EL (cell line): ENCODE measurements around the gene PRSS21.
A peak's percentile ranks its signal among the peaks of the same experiment; 100 is the strongest.

Source experiments
- DNase-seq: peaks from one replicate; pipeline ENCODE4 v3.0.0-alpha.2; 2016

Gene PRSS21

GRCh38 chr16:2826591-2827373, 9.7 kb downstream of the PRSS21 start:
- no peak for DNase-seq

DNA sequence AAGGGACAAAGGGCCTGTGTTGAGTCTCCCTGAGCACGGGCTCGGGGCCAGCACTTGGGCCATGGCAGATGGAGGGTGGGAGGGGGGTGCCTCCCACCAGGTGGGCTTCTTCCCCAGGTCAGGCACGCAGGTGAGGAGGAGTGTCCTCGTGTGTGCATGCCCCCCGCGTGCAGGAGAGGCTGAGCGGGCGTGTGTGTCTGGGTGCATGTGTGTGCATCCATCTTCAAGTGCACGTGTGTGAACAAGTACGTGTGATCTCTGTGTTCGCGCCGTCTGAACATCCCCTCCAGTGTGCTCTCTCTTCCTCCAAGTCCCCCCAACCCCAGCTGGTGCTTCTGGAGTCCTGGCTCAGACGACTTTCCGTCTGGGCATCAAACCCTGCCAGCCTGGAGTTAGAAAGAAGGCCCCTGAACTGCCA, 10.3 kb downstream of the PRSS21 start:
- DNase-seq, result no peak

DNA sequence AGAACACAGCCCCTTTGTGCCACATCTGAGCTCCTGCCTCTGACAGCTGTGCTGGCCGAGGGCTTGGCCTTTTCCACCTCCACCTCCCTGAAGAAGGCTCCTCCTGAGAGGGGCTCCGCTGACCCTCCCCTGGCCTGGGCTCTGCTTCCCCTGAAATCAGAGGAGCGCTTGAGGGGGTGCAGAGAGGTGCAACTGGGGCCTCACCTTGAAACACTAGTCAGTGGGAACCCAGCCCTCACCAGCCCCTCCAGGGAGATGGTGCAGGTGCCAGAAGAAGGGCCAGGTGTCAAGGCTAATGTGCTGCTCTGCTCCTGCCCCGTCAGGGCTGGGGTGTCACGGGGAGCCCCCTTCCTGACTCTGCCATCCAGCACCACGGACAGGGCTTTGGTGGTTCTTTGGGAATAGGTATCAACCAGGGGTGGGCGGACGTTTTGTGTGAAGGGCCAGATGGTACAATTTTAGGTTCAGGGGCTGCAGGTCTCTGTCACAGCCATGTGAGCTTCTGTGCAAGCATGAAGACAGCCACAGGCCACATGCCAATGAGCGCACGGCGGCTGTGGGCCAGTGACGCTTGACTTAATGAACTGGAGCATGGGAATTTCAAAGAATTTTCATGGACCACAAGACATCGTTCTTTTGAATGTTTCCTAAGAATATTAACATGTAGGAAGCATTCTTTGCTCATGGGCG, 10.9 kb downstream of the PRSS21 start:
- DNase-seq, result no peak

DNA sequence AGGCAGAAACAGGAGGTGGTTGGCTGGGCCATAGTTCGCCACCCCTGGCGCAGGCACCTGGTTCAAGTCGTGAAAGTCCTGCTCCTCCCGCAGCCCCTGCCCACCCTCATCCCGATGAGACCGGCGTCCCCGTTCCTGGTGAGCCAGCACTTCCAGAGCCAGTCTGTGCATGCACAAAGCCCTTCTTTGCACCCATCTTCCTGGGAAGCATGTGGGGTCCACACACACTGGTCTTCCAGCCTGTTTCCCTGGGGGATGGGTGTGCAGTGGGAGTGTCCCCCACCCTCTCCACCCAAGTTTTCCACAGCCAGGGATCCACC, 11.4 kb downstream of the PRSS21 start:
- no peak for DNase-seq

GRCh38 chr16:2828876-2829430, 11.9 kb downstream of the PRSS21 start:
- no peak for DNase-seq

- DNase-seq, result no peak
Observed at GRCh38 chr16:2829501-2830354, 12.7 kb downstream of the PRSS21 start, which contains the start of gene ZG16B. Gene ZG16B (plus strand): TSS chr16:2830303. CDS start chr16:2830442, 139 bp downstream.

DNA sequence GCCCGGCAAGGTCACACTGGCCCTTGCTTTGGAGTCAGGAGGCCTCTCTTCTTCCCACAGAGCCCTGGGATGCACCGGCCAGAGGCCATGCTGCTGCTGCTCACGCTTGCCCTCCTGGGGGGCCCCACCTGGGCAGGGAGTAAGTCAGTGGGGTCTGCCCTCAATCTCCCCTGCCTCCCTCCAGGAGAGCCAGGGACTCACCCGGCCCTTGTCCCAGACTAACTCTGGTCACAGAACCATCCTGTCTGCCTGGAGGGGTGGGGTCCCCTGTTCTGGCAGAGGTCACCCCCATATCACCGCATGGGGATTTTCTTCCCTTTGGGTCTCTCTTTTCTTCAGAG, 13.3 kb downstream of the PRSS21 start:
- no peak for DNase-seq

GRCh38 chr16:2831203-2831602, 14.2 kb downstream of the PRSS21 start:
- no peak for DNase-seq

- no peak for DNase-seq
Observed at GRCh38 chr16:2833776-2834175, 16.7 kb downstream of the PRSS21 start.

DNA sequence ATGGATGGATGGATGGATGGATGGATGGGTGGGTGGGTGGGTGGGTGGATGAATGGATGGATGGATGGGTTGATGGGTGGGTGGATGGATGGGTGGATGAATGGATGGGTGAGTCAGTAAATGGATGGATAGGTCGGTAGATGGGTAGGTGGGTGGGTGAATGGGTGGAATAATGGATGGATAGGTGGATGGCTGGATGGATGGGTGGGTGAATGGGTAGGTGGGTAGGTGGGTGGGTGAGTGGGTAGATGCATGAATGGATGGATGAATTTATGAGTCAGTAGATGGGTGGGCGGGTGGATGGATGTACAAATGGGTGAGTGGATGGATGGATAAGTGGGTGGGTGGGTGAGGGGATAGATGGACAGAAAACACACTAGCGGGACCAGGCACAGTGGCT, 17.9 kb downstream of the PRSS21 start:
- DNase-seq, result no peak

- peak; percentile 97 for DNase-seq
Observed at GRCh38 chr16:2835638-2836493, 18.8 kb downstream of the PRSS21 start.

DNA sequence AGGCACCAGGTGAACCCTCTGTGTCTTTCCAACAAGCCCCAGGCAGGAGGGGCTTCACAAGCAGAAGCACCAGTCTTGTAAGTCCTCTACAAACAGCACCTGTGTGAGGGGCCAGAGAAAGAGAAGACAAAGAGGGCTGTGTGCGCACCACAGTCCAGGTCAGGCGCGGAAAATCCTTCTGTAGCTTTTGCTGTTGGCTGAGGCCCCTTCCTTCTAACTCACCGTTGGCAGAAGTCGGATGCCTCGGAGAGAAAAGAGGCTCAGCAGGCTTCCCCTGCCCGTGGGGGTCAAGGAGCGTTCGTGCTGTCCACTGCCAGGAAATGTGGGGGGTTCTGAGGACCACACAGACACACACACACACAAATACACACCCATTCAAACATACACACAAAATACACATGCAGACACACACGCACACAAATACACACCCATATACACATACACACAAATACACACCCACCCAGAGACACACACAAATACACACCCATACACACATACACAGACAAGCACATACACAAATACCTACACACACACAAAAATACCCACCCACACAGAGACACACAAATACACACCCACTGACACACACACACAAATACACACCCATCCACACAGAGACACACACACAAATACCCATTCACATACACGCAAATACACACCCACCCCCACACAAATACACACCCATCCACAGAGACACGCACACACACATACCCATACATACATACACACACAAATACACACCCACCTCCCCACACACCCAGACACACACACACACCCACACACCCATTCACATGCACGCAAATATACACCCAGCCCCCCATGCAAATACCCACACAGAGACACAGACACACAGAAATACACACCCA, 19.8 kb downstream of the PRSS21 start:
- no peak for DNase-seq

DNA sequence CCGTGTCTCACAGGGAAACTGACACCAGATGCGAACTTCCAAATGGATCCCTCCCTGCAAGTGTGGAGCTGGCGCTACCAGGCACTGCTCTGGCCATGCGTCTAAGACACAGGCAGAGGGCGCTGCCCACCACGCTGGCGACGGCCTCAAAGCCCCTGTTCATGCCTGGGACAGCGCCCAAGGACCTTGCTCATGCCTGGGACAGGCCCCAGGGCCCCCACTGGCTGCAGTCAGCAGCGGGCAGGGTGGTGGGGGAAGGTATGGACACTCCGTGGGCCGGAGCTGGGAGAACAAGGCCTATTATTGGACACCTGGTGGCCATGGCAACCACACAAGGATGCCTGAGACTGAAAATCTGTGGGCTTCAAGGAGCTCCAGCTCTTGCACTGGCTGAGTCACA, 21.9 kb downstream of the PRSS21 start:
- peak; percentile 78 for DNase-seq

GRCh38 chr16:2839650-2840450, 22.8 kb downstream of the PRSS21 start:
- DNase-seq, result no peak

DNA sequence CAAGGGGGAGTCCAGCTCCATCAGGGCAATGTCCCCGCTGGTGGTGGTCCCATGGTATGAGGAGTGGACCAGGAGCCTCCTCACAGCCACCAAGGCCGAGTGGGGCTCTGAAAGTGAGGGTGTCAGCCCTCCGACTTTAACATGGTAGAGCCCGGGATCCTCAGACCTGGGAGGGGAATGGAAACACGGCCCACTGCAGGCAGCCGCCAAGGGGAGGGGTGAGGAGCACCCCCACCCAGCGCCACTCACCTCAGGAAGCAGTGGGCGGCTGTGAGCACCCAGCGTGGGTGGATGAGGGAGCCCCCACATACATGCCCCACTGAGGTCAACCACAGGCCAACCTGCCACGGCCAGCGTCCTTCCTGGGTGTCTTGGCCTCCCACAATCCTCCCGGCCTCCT, 23.9 kb downstream of the PRSS21 start:
- no peak for DNase-seq

DNA sequence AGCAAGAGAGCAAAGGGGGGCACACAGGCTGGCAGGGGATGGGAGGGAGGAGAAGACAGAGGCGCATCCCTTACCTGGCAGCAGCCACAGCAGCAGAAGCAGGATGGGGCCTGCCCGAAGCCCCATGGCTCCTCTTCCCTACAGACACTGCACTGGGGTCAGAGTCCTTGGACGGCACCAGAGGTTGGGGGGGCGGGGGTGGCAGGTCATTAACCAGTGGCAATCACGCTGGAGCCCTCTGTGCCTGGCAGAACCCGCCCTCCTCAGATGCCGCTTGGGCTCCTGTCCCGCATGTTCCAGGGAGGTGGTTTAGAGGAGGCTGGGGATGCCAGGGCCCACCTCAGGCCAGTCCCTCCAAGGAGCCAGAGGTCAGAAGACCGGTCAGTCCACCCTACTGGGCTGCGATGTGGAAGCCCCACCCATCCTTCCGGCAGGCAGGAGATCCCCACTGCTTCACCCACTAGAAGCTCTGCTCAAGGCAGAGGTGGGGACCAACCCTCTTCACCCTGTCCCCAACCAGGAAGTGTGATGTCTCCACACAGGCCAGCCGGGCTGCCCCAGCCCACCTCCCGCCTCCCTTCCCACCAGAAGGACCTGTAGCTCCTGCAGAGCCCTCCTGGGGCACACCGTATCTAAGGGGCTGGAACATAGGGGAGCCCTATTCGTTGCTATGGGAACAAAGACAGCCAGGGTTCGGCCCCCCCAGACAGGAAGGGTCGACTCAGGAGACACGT, 24.7 kb downstream of the PRSS21 start:
- DNase-seq, result no peak

- no peak for DNase-seq
Observed at GRCh38 chr16:2842340-2843000, 25.4 kb downstream of the PRSS21 start.

DNA sequence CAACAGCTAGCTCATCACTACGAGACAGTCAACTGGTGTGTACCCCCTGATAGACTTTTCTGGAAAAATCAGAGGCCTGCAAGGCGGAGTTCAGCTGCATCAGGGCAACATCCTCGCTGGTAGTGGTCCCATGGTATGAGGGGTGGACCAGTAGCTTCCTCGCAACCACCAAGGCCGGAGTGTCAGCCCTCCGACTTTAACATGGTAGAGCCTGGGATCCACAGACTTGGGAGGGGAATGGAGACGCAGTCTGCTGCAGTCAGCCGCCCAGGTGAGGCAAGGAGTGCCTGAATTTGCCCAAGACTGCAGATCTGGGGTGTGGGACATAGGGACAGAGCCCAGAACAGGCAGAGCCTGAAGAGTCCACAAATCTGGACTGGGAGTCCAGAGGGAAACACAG, 26.5 kb downstream of the PRSS21 start:
- DNase-seq, result no peak

DNA sequence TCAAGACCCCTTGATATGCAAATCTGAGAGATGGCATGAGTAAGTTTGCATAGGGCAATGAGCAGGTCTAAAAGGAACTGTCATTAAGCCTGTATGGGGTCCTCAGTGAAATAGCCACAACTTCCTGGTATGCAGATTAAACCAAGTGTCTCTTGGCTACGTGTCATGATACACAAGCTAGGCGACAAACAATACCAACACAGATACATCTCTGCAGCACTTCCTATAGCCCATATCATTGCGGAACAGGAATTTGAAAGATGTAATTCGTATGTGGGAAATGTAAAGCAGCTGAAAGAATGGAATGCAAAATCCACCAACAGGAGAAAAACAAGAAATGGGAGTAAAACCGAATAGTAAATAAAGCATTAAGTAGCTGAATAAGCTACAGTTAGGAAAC, 28.1 kb downstream of the PRSS21 start:
- no peak for DNase-seq
